WTC11 (cell line): ENCODE data around the gene WDR90. TPM values are rescaled to one million over a fixed set of nuclear protein-coding genes. Genes with fewer than 3 reads are reported as not detected.

Experiments
- ATAC-seq: fragments of 200-7000 bp; cut with Tn5 transposase; 2 replicates; pipeline ENCODE4 v1.10.0; 2021; ENCODE audit warnings: mild to moderate bottlenecking, moderate library complexity
- CTCF ChIA-PET: fragments of 300-600 bp; sonication (Branson Sonifier 250); formaldehyde crosslinking; loops from one replicate; lab custom pipeline; 2021; ENCODE audit warnings: antibody characterized with exemption; lab: Charles Lee
- POLR2A ChIA-PET: fragments of 350-600 bp; sonication (Branson Sonifier 250); formaldehyde crosslinking; loops from one replicate; lab custom pipeline; 2021; ENCODE audit warnings: antibody characterized with exemption; lab: Charles Lee
- DNase-seq: peaks from one replicate; pipeline ENCODE4 v3.0.0; 2021; ENCODE audit warnings: low spot score
- H3K27ac Mint-ChIP-seq: 2 replicates; pipeline ENCODE4 v1.8.0; 2021; ENCODE audit warnings: mixed read lengths
- H3K27me3 Mint-ChIP-seq: 2 replicates; pipeline ENCODE4 v1.8.0; 2021; ENCODE audit warnings: low read depth, mild to moderate bottlenecking, moderate library complexity, mixed read lengths
- H3K36me3 Mint-ChIP-seq: 2 replicates; pipeline ENCODE4 v1.8.0; 2021; ENCODE audit warnings: mixed read lengths
- H3K4me1 Mint-ChIP-seq: 2 replicates; pipeline ENCODE4 v1.8.0; 2022; ENCODE audit warnings: mixed read lengths
- H3K4me3 Mint-ChIP-seq: 2 replicates; pipeline ENCODE4 v1.8.0; 2021; ENCODE audit warnings: mild to moderate bottlenecking, moderate library complexity, mixed read lengths
- H3K9me3 Mint-ChIP-seq: 2 replicates; pipeline ENCODE4 v1.8.0; 2021; ENCODE audit warnings: mixed read lengths
- CBFB ChIP-seq: sonication (generic); formaldehyde crosslinking; IDR thresholded peaks from 2 replicates; pipeline ENCODE4 v1.8.1; 2022; ENCODE audit warnings: mild to moderate bottlenecking, low read depth, missing genetic modification reagents
- ESRRA ChIP-seq: sonication (generic); formaldehyde crosslinking; IDR thresholded peaks from 2 replicates; pipeline ENCODE4 v1.8.1; 2022; ENCODE audit warnings: mild to moderate bottlenecking, missing genetic modification reagents, borderline replicate concordance
- FOXK1 ChIP-seq: sonication (generic); formaldehyde crosslinking; IDR thresholded peaks from 2 replicates; pipeline ENCODE4 v1.8.0; 2022; ENCODE audit warnings: mild to moderate bottlenecking, moderate library complexity, missing genetic modification reagents
- GABPB1 ChIP-seq: sonication (generic); formaldehyde crosslinking; IDR thresholded peaks from 2 replicates; pipeline ENCODE4 v1.8.1; 2023; ENCODE audit warnings: mild to moderate bottlenecking, missing genetic modification reagents
- MAX ChIP-seq: sonication (generic); formaldehyde crosslinking; IDR thresholded peaks from 2 replicates; pipeline ENCODE4 v1.8.0; 2022; ENCODE audit warnings: mild to moderate bottlenecking, missing genetic modification reagents
- NR3C1 ChIP-seq: sonication (generic); formaldehyde crosslinking; conservative IDR thresholded peaks from 2 replicates; pipeline ENCODE4 v1.8.1; 2023; ENCODE audit warnings: low read depth, mild to moderate bottlenecking, missing genetic modification reagents
- SMAD4 ChIP-seq: sonication (generic); formaldehyde crosslinking; IDR thresholded peaks from 2 replicates; pipeline ENCODE4 v1.8.0; 2022; ENCODE audit warnings: mild to moderate bottlenecking, missing genetic modification reagents
- SP1 ChIP-seq: sonication (generic); formaldehyde crosslinking; conservative IDR thresholded peaks from 2 replicates; pipeline ENCODE4 v1.8.1; 2022; ENCODE audit warnings: missing genetic modification reagents
- USF2 ChIP-seq: sonication (generic); formaldehyde crosslinking; IDR thresholded peaks from 2 replicates; pipeline ENCODE4 v1.8.1; 2023; ENCODE audit warnings: mild to moderate bottlenecking, missing genetic modification reagents, moderate library complexity
- ZNF121 ChIP-seq: sonication (generic); formaldehyde crosslinking; IDR thresholded peaks from 2 replicates; pipeline ENCODE4 v1.8.0; 2023; ENCODE audit warnings: missing genetic modification reagents
- ZNF317 ChIP-seq: sonication (generic); formaldehyde crosslinking; IDR thresholded peaks from 2 replicates; pipeline ENCODE4 v1.8.1; 2023; ENCODE audit warnings: low read depth, mild to moderate bottlenecking, moderate library complexity, missing genetic modification reagents, borderline replicate concordance
- ZNF396 ChIP-seq: fragments of 250-450 bp; sonication (Bioruptor Pico); IDR thresholded peaks from 2 replicates; pipeline ENCODE4 v1.8.0; 2021; ENCODE audit warnings: mild to moderate bottlenecking, moderate library complexity, borderline replicate concordance
- total RNA-seq: library from RNA; stranded (reverse); gene quantifications from 3 replicates; pipeline ENCODE4 v1.2.3, GENCODE V29; 2021
- TF ChIP-seq, protein P1 (sequence below): sonication (generic); formaldehyde crosslinking; IDR thresholded peaks from 2 replicates; pipeline ENCODE4 v1.8.1; 2023; ENCODE audit warnings: mild to moderate bottlenecking, missing genetic modification reagents
- TF ChIP-seq, protein P2 (sequence below): sonication (generic); formaldehyde crosslinking; IDR thresholded peaks from 2 replicates; pipeline ENCODE4 v1.8.1; 2022; ENCODE audit warnings: mild to moderate bottlenecking, missing genetic modification reagents, moderate library complexity, borderline replicate concordance
- TF ChIP-seq, protein P3 (sequence below): sonication (generic); formaldehyde crosslinking; IDR thresholded peaks from 2 replicates; pipeline ENCODE4 v1.8.1; 2022; ENCODE audit warnings: mild to moderate bottlenecking, moderate library complexity, missing genetic modification reagents
- TF ChIP-seq, protein P4 (sequence below): sonication (generic); formaldehyde crosslinking; IDR thresholded peaks from 2 replicates; pipeline ENCODE4 v1.8.0; 2023; ENCODE audit warnings: mild to moderate bottlenecking, missing genetic modification reagents
- TF ChIP-seq, protein P5 (sequence below): sonication (generic); formaldehyde crosslinking; IDR thresholded peaks from 2 replicates; pipeline ENCODE4 v1.8.1; 2023; ENCODE audit warnings: mild to moderate bottlenecking, moderate library complexity, missing genetic modification reagents
- TF ChIP-seq, protein P6 (sequence below): sonication (generic); formaldehyde crosslinking; IDR thresholded peaks from 2 replicates; pipeline ENCODE4 v1.8.1; 2023; ENCODE audit warnings: mild to moderate bottlenecking, missing genetic modification reagents, moderate library complexity
- TF ChIP-seq, protein P7 (sequence below): fragments of 250-450 bp; sonication (Bioruptor Pico); IDR thresholded peaks from 2 replicates; pipeline ENCODE4 v1.9.0; 2021; ENCODE audit warnings: mild to moderate bottlenecking

Gene WDR90
- total RNA-seq, 1 experiment from 2014 or later = 75.8 TPM

GRCh38 chr16:642189-643049, 6.7 kb upstream of the WDR90 start:
- POLR2A ChIA-PET = no interaction called here
- H3K4me1 Mint-ChIP-seq = peaks cover 25% of the 10 kb centered on the region
- CTCF ChIA-PET = interaction anchor here (0.6 to 1.9 kb wide), 5 partner anchors 18 to 439 kb away, joined by 3 to 8 read pairs (median 4); no protein-coding TSS in a partner anchor
- ATAC-seq (peak; percentile 7), DNase-seq (peak; percentile 59)
- no peaks in the 10 kb centered on the region for H3K36me3 Mint-ChIP-seq
- no peak overlapping the region for H3K27ac Mint-ChIP-seq
- H3K9me3 Mint-ChIP-seq = no peaks in the 10 kb centered on the region
- no peaks in the 10 kb centered on the region for H3K27me3 Mint-ChIP-seq
- peak overlapping the region; percentile 69 for H3K4me3 Mint-ChIP-seq
- peak; percentile 76; the same call in 1 of the 2 replicates for TF ChIP-seq ESRRA (CRISPR knock-in tag)
- TF ChIP-seq, protein P1, sequence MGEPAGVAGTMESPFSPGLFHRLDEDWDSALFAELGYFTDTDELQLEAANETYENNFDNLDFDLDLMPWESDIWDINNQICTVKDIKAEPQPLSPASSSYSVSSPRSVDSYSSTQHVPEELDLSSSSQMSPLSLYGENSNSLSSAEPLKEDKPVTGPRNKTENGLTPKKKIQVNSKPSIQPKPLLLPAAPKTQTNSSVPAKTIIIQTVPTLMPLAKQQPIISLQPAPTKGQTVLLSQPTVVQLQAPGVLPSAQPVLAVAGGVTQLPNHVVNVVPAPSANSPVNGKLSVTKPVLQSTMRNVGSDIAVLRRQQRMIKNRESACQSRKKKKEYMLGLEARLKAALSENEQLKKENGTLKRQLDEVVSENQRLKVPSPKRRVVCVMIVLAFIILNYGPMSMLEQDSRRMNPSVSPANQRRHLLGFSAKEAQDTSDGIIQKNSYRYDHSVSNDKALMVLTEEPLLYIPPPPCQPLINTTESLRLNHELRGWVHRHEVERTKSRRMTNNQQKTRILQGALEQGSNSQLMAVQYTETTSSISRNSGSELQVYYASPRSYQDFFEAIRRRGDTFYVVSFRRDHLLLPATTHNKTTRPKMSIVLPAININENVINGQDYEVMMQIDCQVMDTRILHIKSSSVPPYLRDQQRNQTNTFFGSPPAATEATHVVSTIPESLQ (CRISPR knock-in tag) = no peak
- TF ChIP-seq ZNF317 (CRISPR knock-in tag) = 0 out of 2 replicates have a peak, but pooled peaks have one; percentile 12
- TF ChIP-seq ZNF121 (CRISPR knock-in tag) = no peak
- TF ChIP-seq, protein P2, sequence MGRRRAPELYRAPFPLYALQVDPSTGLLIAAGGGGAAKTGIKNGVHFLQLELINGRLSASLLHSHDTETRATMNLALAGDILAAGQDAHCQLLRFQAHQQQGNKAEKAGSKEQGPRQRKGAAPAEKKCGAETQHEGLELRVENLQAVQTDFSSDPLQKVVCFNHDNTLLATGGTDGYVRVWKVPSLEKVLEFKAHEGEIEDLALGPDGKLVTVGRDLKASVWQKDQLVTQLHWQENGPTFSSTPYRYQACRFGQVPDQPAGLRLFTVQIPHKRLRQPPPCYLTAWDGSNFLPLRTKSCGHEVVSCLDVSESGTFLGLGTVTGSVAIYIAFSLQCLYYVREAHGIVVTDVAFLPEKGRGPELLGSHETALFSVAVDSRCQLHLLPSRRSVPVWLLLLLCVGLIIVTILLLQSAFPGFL (CRISPR knock-in tag) = no peak
- TF ChIP-seq, protein P3, sequence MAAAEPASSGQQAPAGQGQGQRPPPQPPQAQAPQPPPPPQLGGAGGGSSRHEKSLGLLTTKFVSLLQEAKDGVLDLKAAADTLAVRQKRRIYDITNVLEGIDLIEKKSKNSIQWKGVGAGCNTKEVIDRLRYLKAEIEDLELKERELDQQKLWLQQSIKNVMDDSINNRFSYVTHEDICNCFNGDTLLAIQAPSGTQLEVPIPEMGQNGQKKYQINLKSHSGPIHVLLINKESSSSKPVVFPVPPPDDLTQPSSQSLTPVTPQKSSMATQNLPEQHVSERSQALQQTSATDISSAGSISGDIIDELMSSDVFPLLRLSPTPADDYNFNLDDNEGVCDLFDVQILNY (CRISPR knock-in tag) = 0 out of 2 replicates have a peak, but pooled peaks have one; percentile 19
- TF ChIP-seq MAX (CRISPR knock-in tag) = peak; percentile 36; the same call in 1 of the 2 replicates
- TF ChIP-seq, protein P4, sequence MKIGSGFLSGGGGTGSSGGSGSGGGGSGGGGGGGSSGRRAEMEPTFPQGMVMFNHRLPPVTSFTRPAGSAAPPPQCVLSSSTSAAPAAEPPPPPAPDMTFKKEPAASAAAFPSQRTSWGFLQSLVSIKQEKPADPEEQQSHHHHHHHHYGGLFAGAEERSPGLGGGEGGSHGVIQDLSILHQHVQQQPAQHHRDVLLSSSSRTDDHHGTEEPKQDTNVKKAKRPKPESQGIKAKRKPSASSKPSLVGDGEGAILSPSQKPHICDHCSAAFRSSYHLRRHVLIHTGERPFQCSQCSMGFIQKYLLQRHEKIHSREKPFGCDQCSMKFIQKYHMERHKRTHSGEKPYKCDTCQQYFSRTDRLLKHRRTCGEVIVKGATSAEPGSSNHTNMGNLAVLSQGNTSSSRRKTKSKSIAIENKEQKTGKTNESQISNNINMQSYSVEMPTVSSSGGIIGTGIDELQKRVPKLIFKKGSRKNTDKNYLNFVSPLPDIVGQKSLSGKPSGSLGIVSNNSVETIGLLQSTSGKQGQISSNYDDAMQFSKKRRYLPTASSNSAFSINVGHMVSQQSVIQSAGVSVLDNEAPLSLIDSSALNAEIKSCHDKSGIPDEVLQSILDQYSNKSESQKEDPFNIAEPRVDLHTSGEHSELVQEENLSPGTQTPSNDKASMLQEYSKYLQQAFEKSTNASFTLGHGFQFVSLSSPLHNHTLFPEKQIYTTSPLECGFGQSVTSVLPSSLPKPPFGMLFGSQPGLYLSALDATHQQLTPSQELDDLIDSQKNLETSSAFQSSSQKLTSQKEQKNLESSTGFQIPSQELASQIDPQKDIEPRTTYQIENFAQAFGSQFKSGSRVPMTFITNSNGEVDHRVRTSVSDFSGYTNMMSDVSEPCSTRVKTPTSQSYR = no peak
- TF ChIP-seq GABPB1 (CRISPR knock-in tag) = peak; percentile 9; the same call in 1 of the 2 replicates
- TF ChIP-seq FOXK1 (CRISPR knock-in tag) = no peak; the same call in 1 of the 2 replicates
- TF ChIP-seq SMAD4 = no peak
- TF ChIP-seq, protein P5, sequence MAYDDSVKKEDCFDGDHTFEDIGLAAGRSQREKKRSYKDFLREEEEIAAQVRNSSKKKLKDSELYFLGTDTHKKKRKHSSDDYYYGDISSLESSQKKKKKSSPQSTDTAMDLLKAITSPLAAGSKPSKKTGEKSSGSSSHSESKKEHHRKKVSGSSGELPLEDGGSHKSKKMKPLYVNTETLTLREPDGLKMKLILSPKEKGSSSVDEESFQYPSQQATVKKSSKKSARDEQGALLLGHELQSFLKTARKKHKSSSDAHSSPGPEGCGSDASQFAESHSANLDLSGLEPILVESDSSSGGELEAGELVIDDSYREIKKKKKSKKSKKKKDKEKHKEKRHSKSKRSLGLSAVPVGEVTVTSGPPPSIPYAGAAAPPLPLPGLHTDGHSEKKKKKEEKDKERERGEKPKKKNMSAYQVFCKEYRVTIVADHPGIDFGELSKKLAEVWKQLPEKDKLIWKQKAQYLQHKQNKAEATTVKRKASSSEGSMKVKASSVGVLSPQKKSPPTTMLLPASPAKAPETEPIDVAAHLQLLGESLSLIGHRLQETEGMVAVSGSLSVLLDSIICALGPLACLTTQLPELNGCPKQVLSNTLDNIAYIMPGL (CRISPR knock-in tag) = peak; percentile 34
- peak; percentile 76 for TF ChIP-seq USF2
- TF ChIP-seq CBFB (CRISPR knock-in tag) = no peak
- TF ChIP-seq, protein P6, sequence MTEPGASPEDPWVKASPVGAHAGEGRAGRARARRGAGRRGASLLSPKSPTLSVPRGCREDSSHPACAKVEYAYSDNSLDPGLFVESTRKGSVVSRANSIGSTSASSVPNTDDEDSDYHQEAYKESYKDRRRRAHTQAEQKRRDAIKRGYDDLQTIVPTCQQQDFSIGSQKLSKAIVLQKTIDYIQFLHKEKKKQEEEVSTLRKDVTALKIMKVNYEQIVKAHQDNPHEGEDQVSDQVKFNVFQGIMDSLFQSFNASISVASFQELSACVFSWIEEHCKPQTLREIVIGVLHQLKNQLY (CRISPR knock-in tag) = 0 out of 2 replicates have a peak, but pooled peaks have one; percentile 18
- TF ChIP-seq, protein P7, sequence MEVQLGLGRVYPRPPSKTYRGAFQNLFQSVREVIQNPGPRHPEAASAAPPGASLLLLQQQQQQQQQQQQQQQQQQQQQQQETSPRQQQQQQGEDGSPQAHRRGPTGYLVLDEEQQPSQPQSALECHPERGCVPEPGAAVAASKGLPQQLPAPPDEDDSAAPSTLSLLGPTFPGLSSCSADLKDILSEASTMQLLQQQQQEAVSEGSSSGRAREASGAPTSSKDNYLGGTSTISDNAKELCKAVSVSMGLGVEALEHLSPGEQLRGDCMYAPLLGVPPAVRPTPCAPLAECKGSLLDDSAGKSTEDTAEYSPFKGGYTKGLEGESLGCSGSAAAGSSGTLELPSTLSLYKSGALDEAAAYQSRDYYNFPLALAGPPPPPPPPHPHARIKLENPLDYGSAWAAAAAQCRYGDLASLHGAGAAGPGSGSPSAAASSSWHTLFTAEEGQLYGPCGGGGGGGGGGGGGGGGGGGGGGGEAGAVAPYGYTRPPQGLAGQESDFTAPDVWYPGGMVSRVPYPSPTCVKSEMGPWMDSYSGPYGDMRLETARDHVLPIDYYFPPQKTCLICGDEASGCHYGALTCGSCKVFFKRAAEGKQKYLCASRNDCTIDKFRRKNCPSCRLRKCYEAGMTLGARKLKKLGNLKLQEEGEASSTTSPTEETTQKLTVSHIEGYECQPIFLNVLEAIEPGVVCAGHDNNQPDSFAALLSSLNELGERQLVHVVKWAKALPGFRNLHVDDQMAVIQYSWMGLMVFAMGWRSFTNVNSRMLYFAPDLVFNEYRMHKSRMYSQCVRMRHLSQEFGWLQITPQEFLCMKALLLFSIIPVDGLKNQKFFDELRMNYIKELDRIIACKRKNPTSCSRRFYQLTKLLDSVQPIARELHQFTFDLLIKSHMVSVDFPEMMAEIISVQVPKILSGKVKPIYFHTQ = no peak
- no peak for TF ChIP-seq SP1 (CRISPR knock-in tag)
- no peak for TF ChIP-seq ZNF396 (CRISPR knock-in tag)
- 0 out of 2 replicates have a peak, but pooled peaks have one; percentile 47 for TF ChIP-seq NR3C1
